Aorta (tissue), 5 donors: ENCODE results near the gene HIVEP3. TPM values are rescaled to one million over a fixed set of nuclear protein-coding genes. Genes with fewer than 3 reads are reported as not detected.

Experiments
- ATAC-seq: fragments of 200-7000 bp; cut with Tn5 transposase; one replicate; pipeline ENCODE4 v1.9.1; 2022; ENCODE audit warnings: moderate library complexity; ENCODE audit not compliant: low FRiP score
- DNase-seq, 2 donors: peaks; one replicate each; pipeline ENCODE4 v3.0.0-alpha.2; 2020
- H3K27ac ChIP-seq, 2 donors: one replicate each; pipeline ENCODE4 v1.5.1; 2013; ENCODE audit warnings: low read length in 2 of 2, mild to moderate bottlenecking in 2 of 2, moderate library complexity in 2 of 2, control low read depth in 1 of 2, inconsistent platforms in 1 of 2, low read depth in 1 of 2
- H3K27me3 ChIP-seq, 2 donors: one replicate each; pipeline ENCODE4 v1.6.1; 2013; ENCODE audit warnings: control low read depth in 1 of 2, low read length in 1 of 2, mild to moderate bottlenecking in 1 of 2, moderate library complexity in 1 of 2; ENCODE audit not compliant: insufficient read depth in 2 of 2, control insufficient read depth in 1 of 2
- H3K36me3 ChIP-seq, 2 donors: one replicate each; pipeline ENCODE4 v1.6.1; 2013; ENCODE audit warnings: control low read depth in 1 of 2, low read length in 1 of 2, mild to moderate bottlenecking in 1 of 2; ENCODE audit not compliant: insufficient read depth in 2 of 2, control insufficient read depth in 1 of 2
- H3K4me1 ChIP-seq, 2 donors: one replicate each; pipeline ENCODE4 v1.6.1; 2013; ENCODE audit warnings: low read length in 2 of 2, control low read depth in 1 of 2, mild to moderate bottlenecking in 1 of 2, moderate library complexity in 1 of 2; ENCODE audit not compliant: insufficient read depth in 2 of 2, control insufficient read depth in 1 of 2
- H3K4me3 ChIP-seq, 2 donors: one replicate each; pipeline ENCODE4 v1.5.1; 2013; ENCODE audit warnings: low read length in 2 of 2, control low read depth in 1 of 2, mild to moderate bottlenecking in 1 of 2
- H3K9me3 ChIP-seq: one replicate; pipeline ENCODE4 v1.6.1; 2013; ENCODE audit warnings: mild to moderate bottlenecking, low read length; ENCODE audit not compliant: control insufficient read depth
- WGBS, 2 donors: extraction: QIAGEN DNeasy Blood & Tissue Kit; methylation state at CpG; one replicate each; pipeline ENCODE4 v1.1.7; 2013; 5-methylcytosine and 5-hydroxymethylcytosine counted together
- intact Hi-C, 2 donors: fragments of 100-400 bp; cut with DNase I; formaldehyde crosslinking; loops; one replicate each; pipeline versions ENCODE4 v1.14.2 to v1.15.0; 2022
- polyA plus RNA-seq, 2 donors: library from polyadenylated mRNA; stranded (reverse); fragments of 200-250 nt; gene quantifications; one replicate each; pipeline ENCODE4 v1.2.3, GENCODE V29; 2013
- total RNA-seq, 2 donors: library from RNA; stranded (reverse); fragmentation: NEBNext Ultra II Directional; extraction: Animal tissue kit (Norgen Biotek cat#: 25700); gene quantifications; one replicate each; pipeline ENCODE4 v1.2.1, GENCODE V29; 2021
- donor health status: healthy with polysubstance abuse.
- donor health status: Bipolar disorder and iron deficiency.
- donor health status: DM: no; HTN: no; CAD: no.
- donor health status: DM: no; HTN: no; CAD: no.
- donor health status: DM: yes; HTN: yes; CAD: no.

HIVEP3 gene
- total and polyA plus RNA-seq, 4 donors = 1.6 to 6.3 (median 4.0) TPM

- H3K9me3 ChIP-seq = no peaks in the 10 kb centered on the region
- H3K27ac ChIP-seq = no peak overlapping the region
- 89 to 92% methylated on average over 4 of the region's 4 CpGs for WGBS, 2 donors
- H3K27me3 ChIP-seq = no peaks in the 10 kb centered on the region
- no peaks in the 10 kb centered on the region for H3K36me3 ChIP-seq
- no peak for ATAC-seq
- no peak overlapping the region for H3K4me3 ChIP-seq
- intact Hi-C loops = no loop called here
- DNase-seq = no peak
- H3K4me1 ChIP-seq = no peaks in the 10 kb centered on the region
These were observed 54.2 kb downstream of the HIVEP3 start for GRCh38 chr1:41864471-41865040.

- DNase-seq = no peak
- intact Hi-C loops = no loop called here
- no peaks in the 10 kb centered on the region for H3K27me3 ChIP-seq
- H3K4me3 ChIP-seq = no peak overlapping the region
- no peak overlapping the region for H3K27ac ChIP-seq
- no peaks in the 10 kb centered on the region for H3K9me3 ChIP-seq
- no peaks in the 10 kb centered on the region for H3K36me3 ChIP-seq
- H3K4me1 ChIP-seq = no peaks in the 10 kb centered on the region
- ATAC-seq = no peak
- WGBS, 2 donors = 94 to 95% methylated on average over 4 of the region's 4 CpGs
These were observed 55.0 kb downstream of the HIVEP3 start for GRCh38 chr1:41863718-41864117.

- no peaks in the 10 kb centered on the region for H3K36me3 ChIP-seq
- H3K27ac ChIP-seq = no peak overlapping the region
- WGBS, 2 donors = 63 to 67% methylated on average over 7 of the region's 7 CpGs
- no peaks in the 10 kb centered on the region for H3K9me3 ChIP-seq
- no peaks in the 10 kb centered on the region for H3K4me1 ChIP-seq
- intact Hi-C loops = no loop called here
- no peak for ATAC-seq
- H3K27me3 ChIP-seq = no peaks in the 10 kb centered on the region
- DNase-seq = no peak
- H3K4me3 ChIP-seq = no peak overlapping the region
These were observed 56.1 kb downstream of the HIVEP3 start for GRCh38 chr1:41862384-41863221.

- no peak overlapping the region for H3K27ac ChIP-seq
- DNase-seq (no peak), ATAC-seq (no peak)
- 76 to 78% methylated on average over 13 of the region's 13 CpGs for WGBS, 2 donors
- no peak overlapping the region for H3K4me3 ChIP-seq
- no peaks in the 10 kb centered on the region for H3K4me1 ChIP-seq
- H3K27me3 ChIP-seq = no peaks in the 10 kb centered on the region
- intact Hi-C loops = no loop called here
- no peaks in the 10 kb centered on the region for H3K9me3 ChIP-seq
- no peaks in the 10 kb centered on the region for H3K36me3 ChIP-seq
These were observed 57.0 kb downstream of the HIVEP3 start for GRCh38 chr1:41861535-41862383.

- Histone ChIP-seq H3K4me3 (no peak overlapping the region), H3K27ac (no peak overlapping the region), H3K27me3 (no peaks in the 10 kb centered on the region), H3K36me3 (no peaks in the 10 kb centered on the region), H3K4me1 (peaks cover 0 to 5% of the 10 kb centered on the region in 2 donors), H3K9me3 (no peaks in the 10 kb centered on the region)
- intact Hi-C loops = no loop called here
- DNase-seq = no peak
- WGBS, 2 donors = 58 to 78% methylated on average over 8 of the region's 8 CpGs
- ATAC-seq = no peak
These were observed 58.0 kb downstream of the HIVEP3 start for GRCh38 chr1:41860771-41861170.

- H3K4me3 ChIP-seq = no peak overlapping the region
- H3K36me3 ChIP-seq = no peaks in the 10 kb centered on the region
- ATAC-seq (no peak), DNase-seq (no peak)
- intact Hi-C loops = no loop called here
- no peak overlapping the region for H3K27ac ChIP-seq
- WGBS, 2 donors = 90 to 94% methylated on average over 1 of the region's 1 CpG
- H3K9me3 ChIP-seq = no peaks in the 10 kb centered on the region
- no peaks in the 10 kb centered on the region for H3K27me3 ChIP-seq
- peaks cover 0 to 5% of the 10 kb centered on the region in 2 donors for H3K4me1 ChIP-seq
These were observed 58.5 kb downstream of the HIVEP3 start for GRCh38 chr1:41860214-41860613.

GRCh38 chr1:41859686-41860085 is 59.0 kb downstream of the HIVEP3 start:
- 95% methylated on average over 4 of the region's 4 CpGs for WGBS, 2 donors
- H3K4me3 ChIP-seq = no peak overlapping the region
- peaks cover 0 to 5% of the 10 kb centered on the region in 2 donors for H3K4me1 ChIP-seq
- H3K9me3 ChIP-seq = no peaks in the 10 kb centered on the region
- intact Hi-C loops = no loop called here
- ATAC-seq (no peak), DNase-seq (no peak)
- H3K36me3 ChIP-seq = no peaks in the 10 kb centered on the region
- no peaks in the 10 kb centered on the region for H3K27me3 ChIP-seq
- H3K27ac ChIP-seq = no peak overlapping the region

- H3K4me1 ChIP-seq = peaks cover 0 to 5% of the 10 kb centered on the region in 2 donors
- peaks cover 0 to 1% of the 10 kb centered on the region in 2 donors for H3K36me3 ChIP-seq
- no peaks in the 10 kb centered on the region for H3K9me3 ChIP-seq
- WGBS, 2 donors = 17 to 20% methylated on average over 2 of the region's 2 CpGs
- no peak for DNase-seq
- H3K27me3 ChIP-seq = no peaks in the 10 kb centered on the region
- no peak for ATAC-seq
- H3K4me3 ChIP-seq = no peak overlapping the region
- intact Hi-C loops = no loop called here
- H3K27ac ChIP-seq = no peak overlapping the region
These were observed 61.8 kb downstream of the HIVEP3 start for GRCh38 chr1:41856944-41857285.
